Stimulated activated naive B cell treated with anti-CD40 and anti-IgM and Interleukin-4, amounts not matched to agents 10 μg/mL and 1 μg/mL and 100 μg/mL, for 72 hours (primary cell): ENCODE results near the gene KSR1.

Experiments used
- ATAC-seq, 2 donors: fragments of 150-1000 bp; cut with Tn5 transposase; replicated peaks; 2 replicates each; pipeline ENCODE4 v1.10.0; 2021; ENCODE audit warnings: moderate library complexity in 1 of 2
- DNase-seq: peaks from one replicate; pipeline ENCODE4 v3.0.0; 2021
- H3K27ac Mint-ChIP-seq: one replicate; pipeline ENCODE4 v1.8.0; 2022; ENCODE audit warnings: mild to moderate bottlenecking, mixed read lengths
- H3K27me3 Mint-ChIP-seq, 2 donors: one replicate each; pipeline ENCODE4 v1.8.0; 2022; ENCODE audit warnings: mixed read lengths in 2 of 2
- H3K36me3 Mint-ChIP-seq, 2 donors: one replicate each; pipeline ENCODE4 v1.8.0; 2022; ENCODE audit warnings: mixed read lengths in 2 of 2, mild to moderate bottlenecking in 1 of 2
- H3K4me1 Mint-ChIP-seq, 2 donors: one replicate each; pipeline ENCODE4 v1.8.0; 2022; ENCODE audit warnings: mixed read lengths in 2 of 2, mild to moderate bottlenecking in 1 of 2
- H3K4me3 Mint-ChIP-seq, 2 donors: one replicate each; pipeline ENCODE4 v1.8.0; 2022; ENCODE audit warnings: mild to moderate bottlenecking in 2 of 2, mixed read lengths in 2 of 2, moderate library complexity in 1 of 2
- H3K9me3 Mint-ChIP-seq, 2 donors: one replicate each; pipeline ENCODE4 v1.8.0; 2022; ENCODE audit warnings: mixed read lengths in 2 of 2, mild to moderate bottlenecking in 1 of 2

KSR1 gene

GRCh38 chr17:27569884-27570577 is 113.8 kb downstream of the KSR1 start:
- DNase-seq = no peak
- no peak for ATAC-seq
- peaks cover 21 to 39% of the 10 kb centered on the region in 2 donors for H3K4me1 Mint-ChIP-seq
- H3K27me3 Mint-ChIP-seq = no peaks in the 10 kb centered on the region
- H3K9me3 Mint-ChIP-seq = no peaks in the 10 kb centered on the region
- H3K36me3 Mint-ChIP-seq = peaks cover 0 to 8% of the 10 kb centered on the region in 2 donors
- no peak overlapping the region for H3K27ac Mint-ChIP-seq
- H3K4me3 Mint-ChIP-seq = no peak overlapping the region

- Mint-ChIP-seq H3K9me3 (no peaks in the 10 kb centered on the region), H3K36me3 (peaks cover 0 to 8% of the 10 kb centered on the region in 2 donors), H3K4me3 (no peak overlapping the region), H3K27ac (no peak overlapping the region), H3K4me1 (peaks cover 20 to 38% of the 10 kb centered on the region in 2 donors), H3K27me3 (no peaks in the 10 kb centered on the region)
- DNase-seq = no peak
- no peak for ATAC-seq
Observed at GRCh38 chr17:27570578-27570914, 114.3 kb downstream of the KSR1 start.

- Mint-ChIP-seq H3K36me3 (peaks cover 2 to 5% of the 10 kb centered on the region in 2 donors), H3K4me1 (peaks cover 12 to 26% of the 10 kb centered on the region in 2 donors), H3K9me3 (no peaks in the 10 kb centered on the region), H3K27ac (no peak overlapping the region), H3K4me3 (no peak overlapping the region), H3K27me3 (no peaks in the 10 kb centered on the region)
- no peak for DNase-seq
- ATAC-seq = no peak
Observed at GRCh38 chr17:27571563-27572352, 115.5 kb downstream of the KSR1 start.

GRCh38 chr17:27572665-27573064 is 116.4 kb downstream of the KSR1 start:
- no peak overlapping the region for H3K4me3 Mint-ChIP-seq
- ATAC-seq (no peak), DNase-seq (no peak)
- H3K36me3 Mint-ChIP-seq = peaks cover 2 to 5% of the 10 kb centered on the region in 2 donors
- H3K27me3 Mint-ChIP-seq = no peaks in the 10 kb centered on the region
- peaks cover 12 to 23% of the 10 kb centered on the region in 2 donors for H3K4me1 Mint-ChIP-seq
- no peaks in the 10 kb centered on the region for H3K9me3 Mint-ChIP-seq
- H3K27ac Mint-ChIP-seq = peak overlapping the region; percentile 69

GRCh38 chr17:27573548-27573947 is 117.3 kb downstream of the KSR1 start:
- no peak for DNase-seq
- Mint-ChIP-seq H3K9me3 (no peaks in the 10 kb centered on the region), H3K36me3 (peaks cover 2 to 5% of the 10 kb centered on the region in 2 donors), H3K27ac (no peak overlapping the region), H3K4me1 (peaks cover 13 to 25% of the 10 kb centered on the region in 2 donors), H3K4me3 (no peak overlapping the region), H3K27me3 (no peaks in the 10 kb centered on the region)
- ATAC-seq = no peak

- peak overlapping the region; percentile 74 for H3K27ac Mint-ChIP-seq
- H3K4me1 Mint-ChIP-seq = peaks cover 15 to 30% of the 10 kb centered on the region in 2 donors
- peaks cover 2 to 5% of the 10 kb centered on the region in 2 donors for H3K36me3 Mint-ChIP-seq
- no peak for ATAC-seq
- no peaks in the 10 kb centered on the region for H3K9me3 Mint-ChIP-seq
- no peak overlapping the region for H3K4me3 Mint-ChIP-seq
- no peaks in the 10 kb centered on the region for H3K27me3 Mint-ChIP-seq
- no peak for DNase-seq
Observed at GRCh38 chr17:27573971-27574525, 117.8 kb downstream of the KSR1 start.

GRCh38 chr17:27575096-27575911 is 119.1 kb downstream of the KSR1 start:
- DNase-seq = no peak
- no peaks in the 10 kb centered on the region for H3K27me3 Mint-ChIP-seq

GRCh38 chr17:27575912-27576252 is 119.6 kb downstream of the KSR1 start:
- ATAC-seq (no peak), DNase-seq (no peak)
- no peaks in the 10 kb centered on the region for H3K9me3 Mint-ChIP-seq
- H3K27me3 Mint-ChIP-seq = no peaks in the 10 kb centered on the region
- peaks cover 14 to 32% of the 10 kb centered on the region in 2 donors for H3K4me1 Mint-ChIP-seq
- H3K27ac Mint-ChIP-seq = no peak overlapping the region
- peaks cover 2 to 9% of the 10 kb centered on the region in 2 donors for H3K36me3 Mint-ChIP-seq
- H3K4me3 Mint-ChIP-seq = no peak overlapping the region

More at GRCh38 chr17:27575096-27575911, 119.1 kb downstream of the KSR1 start:
- peaks cover 2 to 8% of the 10 kb centered on the region in 2 donors for H3K36me3 Mint-ChIP-seq
- H3K9me3 Mint-ChIP-seq = no peaks in the 10 kb centered on the region
- no peak for ATAC-seq
- H3K4me3 Mint-ChIP-seq = no peak overlapping the region
- peak overlapping the region; percentile 65 for H3K27ac Mint-ChIP-seq
- peaks cover 14 to 32% of the 10 kb centered on the region in 2 donors for H3K4me1 Mint-ChIP-seq

- Mint-ChIP-seq H3K36me3 (peaks cover 2 to 9% of the 10 kb centered on the region in 2 donors), H3K4me1 (peaks cover 18 to 32% of the 10 kb centered on the region in 2 donors), H3K9me3 (no peaks in the 10 kb centered on the region), H3K27ac (no peak overlapping the region), H3K27me3 (no peaks in the 10 kb centered on the region), H3K4me3 (no peak overlapping the region)
- no peak for ATAC-seq
- no peak for DNase-seq
Observed at GRCh38 chr17:27576477-27577083, 120.3 kb downstream of the KSR1 start.

GRCh38 chr17:27577121-27577761 is 121.0 kb downstream of the KSR1 start:
- H3K9me3 Mint-ChIP-seq = no peaks in the 10 kb centered on the region
- H3K27ac Mint-ChIP-seq = peak overlapping the region; percentile 10
- peaks cover 2 to 9% of the 10 kb centered on the region in 2 donors for H3K36me3 Mint-ChIP-seq
- no peak for DNase-seq
- H3K27me3 Mint-ChIP-seq = no peaks in the 10 kb centered on the region
- peaks cover 19 to 26% of the 10 kb centered on the region in 2 donors for H3K4me1 Mint-ChIP-seq
- no peak overlapping the region for H3K4me3 Mint-ChIP-seq
- ATAC-seq = no peak

- ATAC-seq = no peak
- no peak overlapping the region for H3K4me3 Mint-ChIP-seq
- peaks cover 6 to 10% of the 10 kb centered on the region in 2 donors for H3K36me3 Mint-ChIP-seq
- no peaks in the 10 kb centered on the region for H3K9me3 Mint-ChIP-seq
- H3K4me1 Mint-ChIP-seq = peaks cover 18 to 19% of the 10 kb centered on the region in 2 donors
- peak overlapping the region; percentile 25 for H3K27ac Mint-ChIP-seq
- no peak for DNase-seq
- H3K27me3 Mint-ChIP-seq = no peaks in the 10 kb centered on the region
Observed at GRCh38 chr17:27577884-27578717, 121.9 kb downstream of the KSR1 start.

- H3K9me3 Mint-ChIP-seq = no peaks in the 10 kb centered on the region
- H3K4me3 Mint-ChIP-seq = no peak overlapping the region
- no peak for DNase-seq
- H3K27me3 Mint-ChIP-seq = no peaks in the 10 kb centered on the region
- peaks cover 16 to 18% of the 10 kb centered on the region in 2 donors for H3K4me1 Mint-ChIP-seq
- H3K36me3 Mint-ChIP-seq = peaks cover 10 to 16% of the 10 kb centered on the region in 2 donors
- ATAC-seq = peak; percentile 85 to 92
- peak overlapping the region; percentile 25 for H3K27ac Mint-ChIP-seq
Observed at GRCh38 chr17:27578718-27579085, 122.5 kb downstream of the KSR1 start.

- DNase-seq = no peak
Observed at GRCh38 chr17:27579304-27579703, 123.1 kb downstream of the KSR1 start.

More at GRCh38 chr17:27579304-27579703, 123.1 kb downstream of the KSR1 start:
- no peaks in the 10 kb centered on the region for H3K9me3 Mint-ChIP-seq
- H3K27me3 Mint-ChIP-seq = no peaks in the 10 kb centered on the region
- ATAC-seq = no peak
- H3K36me3 Mint-ChIP-seq = peaks cover 13 to 19% of the 10 kb centered on the region in 2 donors
- no peak overlapping the region for H3K27ac Mint-ChIP-seq
- H3K4me1 Mint-ChIP-seq = peaks cover 10 to 14% of the 10 kb centered on the region in 2 donors
- no peak overlapping the region for H3K4me3 Mint-ChIP-seq
